Measurements from ENCODE around the gene CCNY.

CCNY gene

DNA sequence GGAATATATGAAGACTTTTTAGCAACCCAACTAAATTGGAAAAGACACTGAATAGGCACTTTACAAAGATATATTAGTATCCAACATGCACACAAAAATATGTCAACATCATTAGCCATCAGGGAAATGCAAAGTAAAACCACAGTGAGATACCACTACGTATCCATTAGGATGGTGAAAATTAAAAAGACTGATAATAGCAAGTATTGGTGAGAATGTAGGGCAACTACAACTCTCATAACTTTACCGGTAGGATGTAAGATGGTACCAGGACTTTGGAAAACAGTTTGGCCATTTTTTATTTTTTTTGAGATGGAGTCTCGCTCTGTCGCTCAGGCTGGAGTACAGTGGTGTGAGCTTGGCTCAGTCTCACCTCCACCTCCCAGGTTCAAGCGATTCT, 13.7 kb upstream of the CCNY start:
- TF ChIP-seq CTCF (IDR thresholded peaks at IDR 0.05; ENCODE audit: control insufficient read depth, extremely low read depth, insufficient read depth), result no peak
- DNase-seq (ENCODE audit: low read depth), result no peak
- H3K4me3 ChIP-seq (ENCODE audit: low read depth, low read length), result no peak overlapping the region

DNA sequence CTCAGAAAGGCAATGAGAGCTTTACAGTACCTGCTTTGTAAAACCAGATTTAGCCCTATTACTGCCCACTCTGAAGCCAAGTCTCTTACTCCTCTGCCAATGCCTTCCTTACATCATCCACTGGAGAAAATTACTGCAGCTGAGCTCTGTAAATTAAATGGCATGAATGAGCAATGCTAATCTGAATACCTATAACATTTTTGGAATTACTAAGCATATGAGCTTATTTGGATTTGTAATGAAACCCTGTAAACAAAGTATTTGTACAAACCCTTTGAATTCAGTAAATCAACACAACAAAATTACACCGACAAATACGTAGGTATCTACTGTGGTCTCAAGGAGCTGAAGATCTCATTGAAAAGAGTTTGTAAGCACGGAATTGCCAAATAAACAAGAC, 12.1 kb upstream of the CCNY start:
- no peak overlapping the region for H3K4me3 ChIP-seq (ENCODE audit: low read depth, low read length)
- no peak for DNase-seq (ENCODE audit: low read depth)
- TF ChIP-seq CTCF (IDR thresholded peaks at IDR 0.05; ENCODE audit: control insufficient read depth, extremely low read depth, insufficient read depth), result no peak

- DNase-seq (ENCODE audit: low read depth), result no peak
- TF ChIP-seq CTCF (IDR thresholded peaks at IDR 0.05; ENCODE audit: control insufficient read depth, extremely low read depth, insufficient read depth), result no peak
- no peak overlapping the region for H3K4me3 ChIP-seq (ENCODE audit: low read depth, low read length)
Measured at GRCh38 chr10:35326466-35327235, 9.7 kb upstream of the CCNY start.

- DNase-seq (ENCODE audit: low read depth), result no peak
- H3K4me3 ChIP-seq (ENCODE audit: low read depth, low read length), result no peak overlapping the region
- TF ChIP-seq CTCF (IDR thresholded peaks at IDR 0.05; ENCODE audit: control insufficient read depth, extremely low read depth, insufficient read depth), result no peak
Measured at GRCh38 chr10:35327790-35328403, 8.4 kb upstream of the CCNY start.

DNA sequence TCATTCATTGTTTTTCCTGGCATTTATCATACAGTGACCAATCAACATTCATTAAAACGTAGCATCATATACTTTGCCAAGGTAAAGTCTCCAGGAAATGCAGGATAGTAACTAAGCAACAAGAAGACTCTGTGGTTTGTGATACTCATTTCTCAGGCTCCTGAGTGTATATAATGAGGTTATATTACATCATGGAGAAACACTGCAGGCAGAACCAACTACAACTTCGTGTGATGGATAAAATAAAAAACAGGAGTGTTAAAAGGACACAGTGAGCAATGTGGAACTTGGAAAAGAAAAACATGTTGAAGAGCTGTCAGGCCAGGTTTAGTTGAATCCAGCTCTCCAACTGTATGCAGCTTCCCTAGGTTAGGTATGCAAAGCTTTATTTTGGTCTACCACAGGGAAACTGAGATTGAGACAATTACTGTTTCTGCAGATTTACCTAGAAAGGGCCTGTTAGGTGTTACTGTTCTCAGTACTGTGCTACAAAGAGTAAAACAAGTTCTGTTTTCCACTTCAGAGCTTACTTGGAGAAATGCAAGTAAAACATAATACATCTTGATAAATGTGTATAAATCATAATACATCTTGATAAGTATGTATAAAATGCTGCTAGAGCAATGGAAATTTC, 7.8 kb upstream of the CCNY start:
- DNase-seq (ENCODE audit: low read depth), result no peak
- no peak for TF ChIP-seq CTCF (IDR thresholded peaks at IDR 0.05; ENCODE audit: control insufficient read depth, extremely low read depth, insufficient read depth)
- H3K4me3 ChIP-seq (ENCODE audit: low read depth, low read length), result no peak overlapping the region

GRCh38 chr10:35329520-35329919, 6.8 kb upstream of the CCNY start:
- DNase-seq (ENCODE audit: low read depth), result no peak
- TF ChIP-seq CTCF (IDR thresholded peaks at IDR 0.05; ENCODE audit: control insufficient read depth, extremely low read depth, insufficient read depth), result no peak
- H3K4me3 ChIP-seq (ENCODE audit: low read depth, low read length), result no peak overlapping the region

All from LNCaP clone FGC (cell line).